ENCODE measurements around the gene GBP4.
"Not testable (repeated sequence)": the region's sequence is repeated elsewhere in the genome, so short reads cannot be mapped to it uniquely, and the experiment has no call there.

The GBP4 gene, protein sequence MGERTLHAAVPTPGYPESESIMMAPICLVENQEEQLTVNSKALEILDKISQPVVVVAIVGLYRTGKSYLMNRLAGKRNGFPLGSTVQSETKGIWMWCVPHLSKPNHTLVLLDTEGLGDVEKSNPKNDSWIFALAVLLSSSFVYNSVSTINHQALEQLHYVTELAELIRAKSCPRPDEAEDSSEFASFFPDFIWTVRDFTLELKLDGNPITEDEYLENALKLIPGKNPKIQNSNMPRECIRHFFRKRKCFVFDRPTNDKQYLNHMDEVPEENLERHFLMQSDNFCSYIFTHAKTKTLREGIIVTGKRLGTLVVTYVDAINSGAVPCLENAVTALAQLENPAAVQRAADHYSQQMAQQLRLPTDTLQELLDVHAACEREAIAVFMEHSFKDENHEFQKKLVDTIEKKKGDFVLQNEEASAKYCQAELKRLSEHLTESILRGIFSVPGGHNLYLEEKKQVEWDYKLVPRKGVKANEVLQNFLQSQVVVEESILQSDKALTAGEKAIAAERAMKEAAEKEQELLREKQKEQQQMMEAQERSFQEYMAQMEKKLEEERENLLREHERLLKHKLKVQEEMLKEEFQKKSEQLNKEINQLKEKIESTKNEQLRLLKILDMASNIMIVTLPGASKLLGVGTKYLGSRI

DNA sequence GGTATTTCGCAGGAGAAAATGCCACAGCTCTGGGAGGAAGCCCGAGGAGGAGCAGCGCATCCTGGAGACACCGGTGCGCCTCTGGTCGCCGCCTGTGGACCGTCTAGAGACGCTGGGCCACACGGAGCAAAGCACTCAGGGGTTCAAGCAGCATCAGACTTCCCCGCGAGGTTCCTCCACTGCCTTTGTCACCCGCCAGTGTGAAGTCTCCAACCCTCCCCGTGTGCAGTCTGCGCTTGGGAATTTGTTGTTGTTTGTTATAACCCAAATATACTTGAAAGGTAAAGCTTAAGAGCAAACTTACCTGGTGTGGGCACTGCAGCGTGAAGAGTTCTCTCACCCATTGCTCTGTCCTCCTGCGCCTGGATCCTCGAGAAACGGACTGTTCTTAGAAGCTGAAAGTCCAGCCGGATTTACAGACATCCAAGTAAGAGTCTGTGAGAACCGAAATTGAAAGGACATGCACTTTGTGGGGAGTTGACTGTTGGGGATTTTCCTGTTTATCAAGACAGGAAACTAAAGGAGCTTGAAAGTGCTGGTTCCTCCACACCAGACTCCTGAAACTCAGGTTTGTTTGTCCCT lies at the start of gene GBP4:
Gene GBP4, minus strand, starts transcription at position 452 of the 582 bp plus-strand sequence. Its CDS starts 108 bp downstream, at position 344.
- Histone ChIP-seq H3K4me3 (peak within 1 kb of the TSS; percentile 30 to 58 (median 52)), H3K27ac (peak within 1 kb of the TSS; percentile 27 to 96 (median 76))

DNA sequence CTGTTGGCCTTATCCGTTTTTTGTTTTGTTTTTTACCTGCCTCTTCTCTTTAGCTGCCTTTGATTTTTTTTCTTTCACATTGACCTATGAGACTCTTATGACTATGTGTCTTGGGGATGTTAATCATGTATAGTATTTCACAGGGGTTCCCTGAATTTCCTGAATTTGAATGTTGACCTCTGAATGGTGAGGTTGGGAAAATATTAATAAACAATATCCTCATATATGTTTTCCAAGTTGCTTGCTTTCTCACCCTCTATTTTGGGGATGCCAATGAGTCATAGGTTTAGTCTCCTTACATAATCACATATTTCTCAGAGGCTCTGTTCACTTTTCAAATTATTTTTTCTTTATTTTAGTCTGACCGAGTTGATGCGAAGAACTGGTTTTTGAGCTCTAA lies 44.3 kb upstream of the GBP4 start:
- Histone ChIP-seq H3K27ac (no peak overlapping the region), H3K4me3 (no peak overlapping the region)

DNA sequence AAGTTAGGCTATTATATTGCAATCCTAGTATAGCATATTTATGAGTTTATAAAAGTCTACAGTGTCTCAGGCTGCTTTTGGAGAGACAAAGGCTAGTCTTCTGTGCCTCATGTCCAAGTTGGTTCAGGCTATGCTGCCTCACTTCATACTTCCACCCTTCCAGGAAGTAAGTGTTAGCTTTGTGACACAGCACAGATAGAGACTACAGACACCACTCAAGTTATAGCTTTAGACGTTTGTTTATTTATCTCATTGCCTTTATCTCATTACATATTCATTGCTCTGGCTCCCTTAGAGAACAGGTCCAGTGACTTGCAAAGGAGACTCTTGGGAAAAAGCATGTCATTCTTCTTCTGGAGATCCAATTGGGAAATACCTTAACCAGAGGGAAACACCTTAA lies 22.6 kb upstream of the GBP4 start:
- no peak overlapping the region for H3K27ac ChIP-seq
- no peak overlapping the region for H3K4me3 ChIP-seq

DNA sequence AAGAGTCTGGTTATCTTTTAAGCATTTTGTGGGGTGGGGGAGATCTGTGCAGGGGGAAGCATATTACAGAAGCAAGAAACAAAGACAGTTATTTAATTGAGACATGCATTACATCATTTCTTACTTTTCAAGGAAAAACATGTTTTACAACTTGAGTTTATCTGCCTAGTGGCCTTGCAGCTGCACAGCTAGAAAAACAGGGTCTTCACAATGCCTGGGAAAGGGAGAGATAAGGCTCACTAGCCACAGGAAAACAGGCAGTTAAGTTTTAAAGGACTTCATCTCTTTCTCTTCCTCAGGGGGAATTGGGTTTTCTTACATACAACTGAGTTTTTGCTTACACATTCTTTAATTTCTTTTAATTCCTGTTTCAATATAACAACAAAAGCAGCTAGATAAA lies 21.1 kb upstream of the GBP4 start:
- not testable (repeated sequence) for H3K27ac ChIP-seq, H3K4me3 ChIP-seq

DNA sequence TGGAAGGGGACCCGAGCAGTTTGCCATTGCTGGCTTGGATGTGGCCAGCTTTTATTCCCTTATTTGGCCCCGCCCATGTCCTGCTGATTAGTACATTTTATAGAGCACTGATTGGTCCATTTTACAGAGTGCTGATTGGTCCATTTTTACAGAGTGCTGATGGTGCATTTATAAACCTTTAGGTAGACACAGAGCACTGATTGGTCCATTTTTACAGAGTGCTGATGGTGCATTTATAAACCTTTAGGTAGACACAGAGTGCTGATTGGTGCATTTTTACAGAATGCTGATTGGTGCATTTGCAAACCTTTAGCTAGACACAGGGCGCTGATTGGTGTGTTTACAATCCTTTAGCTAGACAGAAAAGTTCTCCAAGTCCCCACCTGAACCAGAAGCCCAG lies 20.2 kb upstream of the GBP4 start:
- not testable (repeated sequence) for H3K4me3 ChIP-seq, H3K27ac ChIP-seq

GRCh38 chr1:89213347-89213746 lies 14.6 kb upstream of the GBP4 start:
- no peak overlapping the region for H3K27ac ChIP-seq

DNA sequence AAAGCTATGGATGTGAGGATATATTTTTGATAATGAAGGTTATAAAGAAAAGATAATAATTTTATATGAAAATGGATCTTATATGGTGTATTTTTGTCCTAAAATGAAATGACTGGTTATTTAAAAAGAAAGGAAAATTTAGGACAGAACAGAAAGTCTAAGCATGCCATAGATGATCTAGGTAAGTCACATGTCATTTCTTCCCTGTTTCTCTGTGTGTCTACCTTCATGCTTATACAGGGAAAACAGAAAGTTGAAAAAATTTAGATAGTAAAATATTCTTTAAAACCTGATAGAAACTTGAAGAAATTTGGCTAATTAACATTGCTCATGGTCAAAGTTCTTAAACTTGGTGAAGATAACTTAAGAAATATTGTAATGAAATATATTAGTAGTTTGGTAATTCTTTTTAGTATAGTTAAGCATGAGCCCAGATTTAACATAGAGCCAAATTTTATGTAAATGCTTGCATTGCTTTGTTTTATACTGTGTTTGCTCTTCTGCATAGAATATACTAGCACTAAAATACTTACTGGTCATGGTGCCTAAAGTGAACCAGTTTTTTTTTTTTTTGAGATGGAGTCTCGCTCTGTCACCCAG lies 12.4 kb upstream of the GBP4 start:
- no peak overlapping the region for H3K27ac ChIP-seq
- no peak overlapping the region for H3K4me3 ChIP-seq

More at GRCh38 chr1:89213347-89213746, 14.6 kb upstream of the GBP4 start:
- H3K4me3 ChIP-seq, result no peak overlapping the region

GRCh38 chr1:89206373-89206772 lies 7.6 kb upstream of the GBP4 start:
- H3K27ac ChIP-seq, result no peak overlapping the region
- H3K4me3 ChIP-seq, result no peak overlapping the region

GRCh38 chr1:89203166-89203565 lies 4.4 kb upstream of the GBP4 start:
- no peak overlapping the region for H3K4me3 ChIP-seq
- no peak overlapping the region for H3K27ac ChIP-seq

- peak overlapping the region in 3 of 21 experiments; percentile 33 to 96 (median 95) for H3K27ac ChIP-seq
- no peak overlapping the region for H3K4me3 ChIP-seq
These were observed 2.5 kb upstream of the GBP4 start for GRCh38 chr1:89201106-89201794.

GRCh38 chr1:89200663-89201062 lies 1.9 kb upstream of the GBP4 start:
- Histone ChIP-seq H3K27ac (peak overlapping the region in 3 of 21 experiments; percentile 86 to 96 (median 95)), H3K4me3 (no peak overlapping the region)

DNA sequence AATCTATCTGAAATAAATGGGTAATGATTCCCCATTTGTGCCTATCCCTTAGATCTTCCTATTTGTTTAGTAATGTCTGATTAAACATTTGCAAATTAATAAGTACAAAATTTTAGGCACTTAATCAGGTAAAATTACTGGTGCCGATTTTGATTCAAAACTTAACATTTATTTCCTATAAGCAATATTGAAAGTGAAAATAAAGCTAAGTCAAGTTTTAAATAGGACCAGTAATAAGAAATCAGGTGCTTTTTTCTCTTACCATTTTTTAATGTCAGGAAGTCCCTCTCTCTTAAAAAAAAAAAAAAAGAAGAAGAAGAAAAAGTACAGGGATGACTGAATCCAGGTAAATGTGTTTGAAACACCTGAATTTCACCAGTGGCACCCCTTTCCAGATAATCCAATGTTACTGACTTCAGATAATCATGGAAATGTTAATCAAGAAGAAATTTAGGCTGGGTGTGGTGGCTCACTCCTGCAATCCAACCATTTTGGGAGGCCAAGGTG lies 836 bp upstream of the GBP4 start:
- peak overlapping the region in 4 of 7 experiments; percentile 30 to 58 (median 52) for H3K4me3 ChIP-seq
- peak overlapping the region in 17 of 21 experiments; percentile 22 to 96 (median 79) for H3K27ac ChIP-seq

GRCh38 chr1:89198081-89198480 lies 661 bp downstream of the GBP4 start:
- Histone ChIP-seq H3K4me3 (peak overlapping the region; percentile 30 to 58 (median 52)), H3K27ac (peak overlapping the region in 19 of 21 experiments; percentile 27 to 96 (median 77))

DNA sequence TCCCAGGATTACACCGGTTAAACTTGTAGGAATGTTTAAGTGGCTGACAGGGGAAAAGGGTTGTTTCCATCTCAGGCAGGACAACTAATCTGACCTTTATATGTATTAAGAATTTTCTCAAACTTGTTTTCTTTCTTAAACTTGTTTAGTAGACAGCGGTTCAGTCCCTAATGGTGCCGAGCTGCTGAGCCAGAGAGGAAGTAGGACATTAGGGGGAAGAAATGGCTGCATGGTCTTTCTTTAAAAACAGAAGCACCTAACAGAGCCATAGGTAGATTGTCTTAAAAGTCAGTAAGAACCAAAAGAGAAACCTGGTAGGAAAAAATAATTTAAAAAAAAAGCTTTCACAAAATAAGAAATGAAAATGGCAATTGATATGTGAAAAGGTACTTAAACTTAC lies 3.3 kb downstream of the GBP4 start:
- Histone ChIP-seq H3K27ac (peak overlapping the region in 2 of 21 experiments; percentile 4 to 19), H3K4me3 (no peak overlapping the region)

GRCh38 chr1:89191314-89191713 lies 7.4 kb downstream of the GBP4 start:
- no peak overlapping the region for H3K27ac ChIP-seq
- no peak overlapping the region for H3K4me3 ChIP-seq

DNA sequence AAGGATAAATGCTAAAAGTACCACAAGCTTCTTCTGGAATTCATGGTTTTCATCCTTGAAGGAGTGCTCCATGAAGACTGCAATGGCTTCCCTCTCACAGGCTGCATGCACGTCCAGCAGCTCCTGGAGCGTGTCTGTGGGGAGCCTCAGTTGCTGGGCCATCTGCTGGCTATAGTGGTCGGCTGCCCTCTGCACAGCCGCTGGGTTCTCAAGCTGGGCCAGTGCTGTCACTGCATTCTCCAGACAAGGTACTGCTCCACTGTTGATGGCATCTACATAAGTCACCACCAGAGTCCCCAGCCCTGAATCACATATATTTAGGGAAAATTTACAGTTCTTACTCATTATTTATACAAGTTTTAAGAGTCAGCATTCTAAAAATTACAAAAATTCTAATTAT lies 8.7 kb downstream of the GBP4 start:
- H3K27ac ChIP-seq, result no peak overlapping the region
- H3K4me3 ChIP-seq, result no peak overlapping the region

DNA sequence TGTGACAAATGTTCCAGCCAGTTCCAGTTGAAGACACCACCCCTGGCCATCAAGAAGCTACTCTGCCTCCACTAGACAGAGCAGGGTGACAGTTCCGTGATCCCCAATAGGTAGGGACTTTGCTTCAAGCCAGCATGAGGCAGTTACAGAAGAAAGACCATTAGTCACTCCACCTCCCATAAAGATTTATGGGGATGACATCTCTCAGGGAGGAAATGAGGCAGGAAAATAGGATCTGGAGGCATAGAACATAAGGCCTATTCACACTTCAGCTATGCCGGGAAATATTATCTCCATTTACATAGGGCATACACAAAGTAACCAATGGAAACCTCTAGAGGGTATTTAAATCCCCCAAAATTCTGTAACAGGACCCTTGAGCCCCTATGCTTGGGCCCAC lies 19.4 kb downstream of the GBP4 start:
- no peak overlapping the region for H3K4me3 ChIP-seq
- no peak overlapping the region for H3K27ac ChIP-seq

GRCh38 chr1:89176971-89177370 lies 21.8 kb downstream of the GBP4 start:
- H3K4me3 ChIP-seq, result no peak overlapping the region
- no peak overlapping the region for H3K27ac ChIP-seq

GRCh38 chr1:89175601-89176256 lies 23.0 kb downstream of the GBP4 start, which contains the start of gene GBP7:
Gene GBP7, minus strand, starts transcription at chr1:89176003. Its CDS starts 4,068 bp downstream, at chr1:89171935.
- no peak within 1 kb of the TSS for H3K4me3 ChIP-seq
- H3K27ac ChIP-seq, result no peak within 1 kb of the TSS
